Smooth muscle cell (in vitro differentiated cells): ENCODE data around the gene EML4. TPM values are rescaled to one million over a fixed set of nuclear protein-coding genes. Genes with fewer than 3 reads are reported as not detected.
"Not testable (repeated sequence)": the region's sequence is repeated elsewhere in the genome, so short reads cannot be mapped to it uniquely, and the experiment has no call there.

ENCODE experiments used
- DNase-seq: peaks from one replicate; lab custom pipeline; 2025; ENCODE audit not compliant: unreplicated experiment; lab: John Stamatoyannopoulos, UW
- H2AFZ ChIP-seq: fragments of 200-600 bp; sonication (generic); 2 replicates; pipeline ENCODE4 v1.6.0; 2016; ENCODE audit warnings: antibody characterized with exemption, low read depth, mild to moderate bottlenecking
- H3F3A ChIP-seq: fragments of 200-600 bp; sonication (generic); 2 replicates; pipeline ENCODE4 v1.6.0; 2017; ENCODE audit warnings: antibody characterized with exemption, low read depth
- H3K27ac ChIP-seq: fragments of 200-600 bp; sonication (generic); 2 replicates; pipeline ENCODE4 v1.5.1; 2016; ENCODE audit warnings: low read depth, mild to moderate bottlenecking
- H3K27me3 ChIP-seq: fragments of 200-600 bp; sonication (generic); 2 replicates; pipeline ENCODE4 v1.6.1; 2016; ENCODE audit warnings: low read depth, mild to moderate bottlenecking
- H3K36me3 ChIP-seq: fragments of 200-600 bp; sonication (generic); 2 replicates; pipeline ENCODE4 v1.5.1; 2016; ENCODE audit warnings: low read depth
- H3K4me1 ChIP-seq: fragments of 200-600 bp; sonication (generic); 2 replicates; pipeline ENCODE4 v1.5.1; 2016; ENCODE audit warnings: low read depth
- H3K4me2 ChIP-seq: fragments of 200-600 bp; sonication (generic); 2 replicates; pipeline ENCODE4 v1.6.0; 2016; ENCODE audit warnings: mild to moderate bottlenecking
- H3K4me3 ChIP-seq: fragments of 200-600 bp; sonication (generic); 2 replicates; pipeline ENCODE4 v1.5.1; 2016; ENCODE audit warnings: mild to moderate bottlenecking
- H3K79me2 ChIP-seq: fragments of 200-600 bp; sonication (generic); 2 replicates; pipeline ENCODE4 v1.6.0; 2016; ENCODE audit warnings: low read depth, mild to moderate bottlenecking
- H3K9ac ChIP-seq: fragments of 200-600 bp; sonication (generic); 2 replicates; pipeline ENCODE4 v1.6.0; 2016; ENCODE audit warnings: low read depth
- H3K9me3 ChIP-seq: fragments of 200-600 bp; sonication (generic); replicated peaks from 2 replicates; pipeline ENCODE4 v1.5.1; 2016; ENCODE audit warnings: low read depth
- H4K20me1 ChIP-seq: fragments of 200-600 bp; sonication (generic); 2 replicates; pipeline ENCODE4 v1.6.0; 2016; ENCODE audit warnings: low read depth
- WGBS: methylation state at CpG from one replicate; pipeline ENCODE4 v1.1.7; 2016; ENCODE audit warnings: low lambda C conversion rate; 5-methylcytosine and 5-hydroxymethylcytosine counted together
- polyA plus RNA-seq: library from polyadenylated mRNA; unstranded; fragments of >200 nt; fragmentation: Nextera tagmentation; extraction: Ambion mirVana; gene quantifications from 2 replicates; pipeline ENCODE4 v1.2.1, GENCODE V29; 2016
- total RNA-seq: library from RNA; depleted of rRNA; stranded (reverse); fragments of >200 nt; gene quantifications from 2 replicates; pipeline ENCODE4 v1.2.3, GENCODE V29; 2014
- TF ChIP-seq, protein P1 (sequence below): fragments of 200-600 bp; sonication (generic); IDR thresholded peaks from 2 replicates; pipeline ENCODE4 v1.5.1; 2017; ENCODE audit warnings: borderline replicate concordance, mild to moderate bottlenecking, antibody characterized with exemption; ENCODE audit not compliant: insufficient read depth, poor library complexity, severe bottlenecking

EML4 gene
- total and polyA plus RNA-seq, 2 experiments from 2014 or later: 33.6 to 46.2 TPM

DNA sequence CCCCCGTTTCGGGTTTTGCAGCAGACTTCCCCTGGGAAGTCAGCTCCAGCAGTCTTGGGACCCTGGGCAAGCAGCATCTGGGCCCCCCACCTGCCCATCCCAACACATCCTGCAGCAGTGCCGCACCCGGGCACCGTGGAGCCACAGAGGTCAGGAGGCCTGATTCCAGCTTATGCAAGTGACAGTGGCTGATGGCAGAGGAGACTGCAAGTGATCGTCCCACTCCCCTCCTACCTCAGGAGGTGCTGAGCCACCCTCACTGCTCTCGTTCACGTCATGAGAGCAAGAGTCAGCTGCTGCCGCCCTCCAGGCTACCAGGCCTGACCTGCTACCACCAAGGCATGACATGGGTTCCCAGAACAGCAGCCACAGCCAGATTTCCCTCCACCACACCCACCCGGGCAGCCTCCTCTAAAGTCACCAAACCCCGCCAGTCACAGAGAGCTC is 173.7 kb downstream of the EML4 start:
- Histone ChIP-seq H3K79me2 (peaks cover 61% of the 10 kb centered on the region), H3K4me2 (peak overlapping the region; percentile 49), H2AFZ (no peak overlapping the region), H3K27ac (peak overlapping the region; percentile 77), H3K4me3 (no peak overlapping the region), H3K9ac (peak overlapping the region; percentile 14), H3K27me3 (no peaks in the 10 kb centered on the region), H3K4me1 (peaks cover 4% of the 10 kb centered on the region), H4K20me1 (peaks cover 75% of the 10 kb centered on the region), H3F3A (no peaks in the 10 kb centered on the region), H3K9me3 (no peaks in the 10 kb centered on the region), H3K36me3 (no peaks in the 10 kb centered on the region)
- TF ChIP-seq, protein P1, sequence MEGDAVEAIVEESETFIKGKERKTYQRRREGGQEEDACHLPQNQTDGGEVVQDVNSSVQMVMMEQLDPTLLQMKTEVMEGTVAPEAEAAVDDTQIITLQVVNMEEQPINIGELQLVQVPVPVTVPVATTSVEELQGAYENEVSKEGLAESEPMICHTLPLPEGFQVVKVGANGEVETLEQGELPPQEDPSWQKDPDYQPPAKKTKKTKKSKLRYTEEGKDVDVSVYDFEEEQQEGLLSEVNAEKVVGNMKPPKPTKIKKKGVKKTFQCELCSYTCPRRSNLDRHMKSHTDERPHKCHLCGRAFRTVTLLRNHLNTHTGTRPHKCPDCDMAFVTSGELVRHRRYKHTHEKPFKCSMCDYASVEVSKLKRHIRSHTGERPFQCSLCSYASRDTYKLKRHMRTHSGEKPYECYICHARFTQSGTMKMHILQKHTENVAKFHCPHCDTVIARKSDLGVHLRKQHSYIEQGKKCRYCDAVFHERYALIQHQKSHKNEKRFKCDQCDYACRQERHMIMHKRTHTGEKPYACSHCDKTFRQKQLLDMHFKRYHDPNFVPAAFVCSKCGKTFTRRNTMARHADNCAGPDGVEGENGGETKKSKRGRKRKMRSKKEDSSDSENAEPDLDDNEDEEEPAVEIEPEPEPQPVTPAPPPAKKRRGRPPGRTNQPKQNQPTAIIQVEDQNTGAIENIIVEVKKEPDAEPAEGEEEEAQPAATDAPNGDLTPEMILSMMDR: no peak
- WGBS: 78% methylated on average over 11 of the region's 11 CpGs
- no peak for DNase-seq

DNA sequence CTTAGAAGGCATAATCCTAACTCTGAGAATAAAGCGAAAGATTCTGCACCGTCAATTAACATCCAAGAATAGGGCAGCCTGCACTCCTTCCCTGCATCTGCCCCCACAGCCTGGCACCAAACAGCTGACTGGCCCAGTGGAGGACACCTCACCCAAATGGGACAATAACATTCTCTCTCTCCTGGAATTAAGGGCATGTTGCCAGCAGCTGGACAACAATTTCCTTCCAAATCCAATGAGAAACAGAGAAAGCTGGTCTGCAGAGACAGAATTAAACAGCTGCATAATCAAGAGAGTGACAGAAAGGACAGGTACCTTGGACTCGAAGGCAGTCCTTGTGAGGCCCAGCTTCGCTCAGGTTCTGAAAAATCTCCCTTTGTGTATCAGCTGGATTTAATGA is 176.8 kb downstream of the EML4 start:
- TF ChIP-seq, protein P1: no peak
- Histone ChIP-seq H3K9me3 (no peaks in the 10 kb centered on the region), H4K20me1 (peaks cover 88% of the 10 kb centered on the region), H3K27me3 (no peaks in the 10 kb centered on the region), H3K27ac (no peak overlapping the region), H3K4me3 (no peak overlapping the region), H3K79me2 (peaks cover 88% of the 10 kb centered on the region), H3K4me2 (no peak overlapping the region), H3K9ac (no peak overlapping the region), H2AFZ (no peak overlapping the region), H3K4me1 (peaks cover 4% of the 10 kb centered on the region), H3K36me3 (peaks cover 6% of the 10 kb centered on the region), H3F3A (no peaks in the 10 kb centered on the region)
- DNase-seq: no peak
- WGBS: 99% methylated on average over 4 of the region's 4 CpGs

DNA sequence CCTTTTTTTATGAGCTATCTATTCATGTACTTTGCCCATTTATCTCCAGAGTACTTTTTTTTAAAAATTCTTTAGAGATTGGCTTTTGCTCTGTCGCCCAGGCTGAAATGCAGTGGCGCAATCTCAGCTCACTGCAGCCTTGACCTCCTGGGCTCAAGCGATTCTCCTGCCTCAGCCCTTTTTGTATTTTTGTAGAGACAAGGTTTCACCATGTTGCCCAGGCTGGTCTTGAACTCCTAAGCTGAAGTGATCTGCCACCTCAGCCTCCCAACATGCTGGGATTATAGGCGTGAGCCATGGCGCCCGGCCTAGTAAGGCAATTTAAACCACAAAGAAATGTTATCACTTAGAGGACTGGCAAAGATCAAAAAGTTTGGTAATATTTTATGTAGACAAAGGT is 177.7 kb downstream of the EML4 start:
- H3K4me2 ChIP-seq, H3K9ac ChIP-seq, H3K4me3 ChIP-seq, H3K27me3 ChIP-seq, H3K4me1 ChIP-seq, DNase-seq, H3K9me3 ChIP-seq, H2AFZ ChIP-seq, H3K27ac ChIP-seq, H3F3A ChIP-seq, H3K36me3 ChIP-seq: not testable (repeated sequence)
- peaks cover 87% of the 10 kb centered on the region for H3K79me2 ChIP-seq
- WGBS: 95% methylated on average over 6 of the region's 6 CpGs
- H4K20me1 ChIP-seq: peaks cover 88% of the 10 kb centered on the region

DNA sequence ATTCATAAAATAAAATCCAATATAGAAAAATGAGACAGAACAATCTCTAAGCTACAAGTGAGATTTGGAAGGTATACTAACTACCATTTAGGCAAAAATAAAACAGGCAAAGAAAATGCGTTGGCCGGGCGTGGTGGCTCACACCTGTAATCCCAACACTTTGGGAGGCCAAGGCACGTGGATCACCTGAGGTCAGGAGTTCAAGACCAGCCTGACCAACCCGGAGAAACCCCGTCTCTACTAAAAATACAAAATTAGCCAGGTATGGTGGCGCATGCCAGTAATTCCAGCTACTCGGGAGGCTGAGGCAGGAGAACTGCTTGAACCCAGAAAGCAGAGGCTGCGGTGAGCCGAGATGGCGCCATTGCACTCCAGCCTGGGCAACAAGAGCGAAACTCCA is 178.4 kb downstream of the EML4 start:
- WGBS: over 99% methylated on average over 12 of the region's 12 CpGs
- H3K27ac ChIP-seq, H3K4me2 ChIP-seq, H3K27me3 ChIP-seq, H3K36me3 ChIP-seq, H3K4me3 ChIP-seq, H2AFZ ChIP-seq, H3K9me3 ChIP-seq, DNase-seq, H3K9ac ChIP-seq, H3F3A ChIP-seq, H3K4me1 ChIP-seq: not testable (repeated sequence)
- H4K20me1 ChIP-seq: peaks cover 87% of the 10 kb centered on the region
- peaks cover 86% of the 10 kb centered on the region for H3K79me2 ChIP-seq
